ENCODE data around the gene ZBTB8A. TPM values are rescaled to one million over a fixed set of nuclear protein-coding genes. Genes with fewer than 3 reads are reported as not detected.
A peak's percentile ranks its signal among the peaks of the same experiment; 100 is the strongest.
"Not testable (repeated sequence)": the region's sequence is repeated elsewhere in the genome, so short reads cannot be mapped to it uniquely, and the experiment has no call there.

ZBTB8A gene
- total and polyA plus RNA-seq, 12 donors, result 1.7 to 3.8 (median 3.0) TPM

DNA sequence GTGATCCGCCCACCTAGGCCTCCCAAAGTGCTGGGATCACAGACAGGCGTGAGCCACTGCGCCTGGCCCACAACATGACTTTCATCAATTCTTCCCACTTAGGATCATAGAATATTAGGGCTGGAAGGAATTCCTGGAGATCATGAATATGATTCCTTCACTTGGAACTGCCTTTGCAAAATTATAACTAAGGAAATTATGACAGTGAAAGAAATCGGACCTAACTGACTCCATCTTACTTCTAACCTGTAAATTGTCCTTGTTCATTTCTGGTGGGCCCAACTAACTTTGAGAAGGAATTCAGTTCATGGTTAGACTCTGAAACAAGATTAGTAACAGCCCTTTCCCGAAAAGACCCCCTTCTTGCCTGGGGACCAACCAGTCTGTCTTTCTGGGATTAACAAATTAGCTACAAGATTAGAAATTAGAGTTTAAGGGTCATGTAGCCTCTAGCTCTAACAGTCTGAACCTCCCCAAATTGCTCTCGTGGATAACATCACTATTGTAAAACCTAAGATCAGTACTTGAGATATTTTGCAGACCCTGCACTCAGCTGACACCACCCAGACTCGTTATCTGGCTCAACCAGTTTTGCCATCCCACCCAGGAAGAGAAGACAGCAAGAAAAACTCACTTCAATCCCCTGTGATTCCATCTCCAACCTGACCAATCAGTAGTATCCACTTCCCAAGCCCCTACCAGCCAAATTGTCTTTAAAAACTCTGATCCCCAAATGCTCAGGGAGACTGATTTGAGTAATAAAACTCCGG, 96.5 kb downstream of the ZBTB8A start:
- Histone ChIP-seq H3K36me3 (peaks cover 0 to 66% (median 11%) of the 10 kb centered on the region in 9 donors), H3K9me3 (no peaks in the 10 kb centered on the region), H3K27me3 (no peaks in the 10 kb centered on the region), H3K4me1 (peaks cover 0 to 7% (median 0%) of the 10 kb centered on the region in 9 donors), H3K27ac (no peak overlapping the region), H3K4me3 (no peak overlapping the region)
- 90 to 95% methylated on average over 8 of the region's 8 CpGs for WGBS, 2 donors
- TF ChIP-seq, protein P1, sequence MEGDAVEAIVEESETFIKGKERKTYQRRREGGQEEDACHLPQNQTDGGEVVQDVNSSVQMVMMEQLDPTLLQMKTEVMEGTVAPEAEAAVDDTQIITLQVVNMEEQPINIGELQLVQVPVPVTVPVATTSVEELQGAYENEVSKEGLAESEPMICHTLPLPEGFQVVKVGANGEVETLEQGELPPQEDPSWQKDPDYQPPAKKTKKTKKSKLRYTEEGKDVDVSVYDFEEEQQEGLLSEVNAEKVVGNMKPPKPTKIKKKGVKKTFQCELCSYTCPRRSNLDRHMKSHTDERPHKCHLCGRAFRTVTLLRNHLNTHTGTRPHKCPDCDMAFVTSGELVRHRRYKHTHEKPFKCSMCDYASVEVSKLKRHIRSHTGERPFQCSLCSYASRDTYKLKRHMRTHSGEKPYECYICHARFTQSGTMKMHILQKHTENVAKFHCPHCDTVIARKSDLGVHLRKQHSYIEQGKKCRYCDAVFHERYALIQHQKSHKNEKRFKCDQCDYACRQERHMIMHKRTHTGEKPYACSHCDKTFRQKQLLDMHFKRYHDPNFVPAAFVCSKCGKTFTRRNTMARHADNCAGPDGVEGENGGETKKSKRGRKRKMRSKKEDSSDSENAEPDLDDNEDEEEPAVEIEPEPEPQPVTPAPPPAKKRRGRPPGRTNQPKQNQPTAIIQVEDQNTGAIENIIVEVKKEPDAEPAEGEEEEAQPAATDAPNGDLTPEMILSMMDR (IDR thresholded peaks at IDR 0.05), result no peak
- ATAC-seq, result no peak
- no peak for DNase-seq
- intact Hi-C loops (cut with DNase I), result no loop called here

DNA sequence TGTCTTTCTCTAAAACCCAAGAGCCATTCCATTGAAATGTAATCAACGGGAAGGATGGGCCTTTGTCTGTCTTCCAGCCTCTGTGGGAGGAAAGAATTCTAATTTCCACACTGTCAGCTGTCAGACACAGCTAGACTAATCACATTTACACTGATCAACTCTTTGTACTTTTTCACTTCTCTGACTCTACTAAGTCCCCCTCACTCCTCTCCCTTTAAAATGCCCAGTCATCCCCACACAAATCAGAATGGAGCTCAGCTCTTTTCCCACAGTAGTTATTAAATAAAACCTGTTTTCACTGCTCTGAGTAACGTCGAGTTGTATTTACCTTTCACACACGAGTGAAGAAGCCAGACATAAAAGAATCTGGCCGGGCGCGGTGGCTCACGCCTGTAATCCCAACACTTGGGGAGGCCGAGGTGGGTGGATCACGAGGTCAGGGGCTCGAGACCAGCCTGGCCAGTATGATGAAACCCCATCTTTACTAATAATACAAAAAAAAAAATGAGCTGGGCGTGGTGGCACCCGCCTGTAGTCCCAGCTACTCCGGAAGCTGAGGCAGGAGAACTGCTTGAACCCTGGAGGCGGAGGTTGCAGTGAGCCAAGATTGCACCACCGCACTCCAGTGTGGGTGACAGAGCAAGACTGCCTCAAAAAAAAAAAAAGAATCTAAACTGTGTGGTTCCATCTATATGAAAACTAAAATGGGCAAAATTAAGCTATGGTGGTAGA, 97.9 kb downstream of the ZBTB8A start:
- H3K4me1 ChIP-seq, result peaks cover 0 to 7% (median 0%) of the 10 kb centered on the region in 9 donors
- peaks cover 0 to 52% (median 10%) of the 10 kb centered on the region in 9 donors for H3K36me3 ChIP-seq
- H3K27me3 ChIP-seq, result no peaks in the 10 kb centered on the region
- no peak overlapping the region for H3K4me3 ChIP-seq
- peak overlapping the region in 1 of 10 donors; percentile 7 for H3K27ac ChIP-seq
- H3K9me3 ChIP-seq, result no peaks in the 10 kb centered on the region
- intact Hi-C loops (cut with DNase I), result no loop called here
- TF ChIP-seq, protein P1 (IDR thresholded peaks at IDR 0.05), result no peak
- DNase-seq (no peak), ATAC-seq (no peak)
- WGBS, 2 donors, result 86 to 90% methylated on average over 16 of the region's 16 CpGs

DNA sequence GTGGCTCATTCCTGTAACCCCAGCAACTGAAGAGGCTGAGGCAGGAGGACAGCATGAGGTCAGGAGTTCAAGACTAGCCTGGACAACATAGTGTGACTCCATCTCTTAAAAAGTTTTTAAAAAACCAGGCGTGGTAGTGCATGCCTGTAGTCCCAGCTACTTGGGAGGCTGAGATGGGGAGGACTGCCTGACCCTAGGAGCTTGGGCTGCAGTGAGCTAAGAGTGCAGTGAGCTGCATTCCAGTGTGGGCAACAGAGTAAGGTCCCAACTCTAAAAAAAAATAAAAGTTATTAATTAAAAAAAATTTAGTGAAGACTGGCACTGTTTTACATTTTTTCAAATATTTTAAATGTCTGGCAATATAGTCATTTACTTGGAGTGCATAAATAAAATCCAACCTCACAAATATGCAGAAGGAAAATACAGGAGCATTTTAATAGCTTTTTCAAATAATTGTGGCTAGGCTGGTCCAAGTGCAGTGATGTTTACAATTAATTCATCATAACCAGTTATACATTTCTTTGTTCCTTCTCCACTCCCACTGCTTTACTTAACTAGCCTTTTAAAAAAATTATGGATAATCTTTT, 100.4 kb downstream of the ZBTB8A start:
- DNase-seq, result no peak
- no peaks in the 10 kb centered on the region for H3K27me3 ChIP-seq
- ATAC-seq, result no peak
- intact Hi-C loops (cut with DNase I), result no loop called here
- peaks cover 0 to 7% (median 0%) of the 10 kb centered on the region in 9 donors for H3K4me1 ChIP-seq
- 92 to 94% methylated on average over 1 of the region's 1 CpG for WGBS, 2 donors
- TF ChIP-seq, protein P1 (IDR thresholded peaks at IDR 0.05), result no peak
- H3K4me3 ChIP-seq, result no peak overlapping the region
- no peak overlapping the region for H3K27ac ChIP-seq
- peaks cover 0 to 27% (median 0%) of the 10 kb centered on the region in 9 donors for H3K36me3 ChIP-seq
- no peaks in the 10 kb centered on the region for H3K9me3 ChIP-seq

DNA sequence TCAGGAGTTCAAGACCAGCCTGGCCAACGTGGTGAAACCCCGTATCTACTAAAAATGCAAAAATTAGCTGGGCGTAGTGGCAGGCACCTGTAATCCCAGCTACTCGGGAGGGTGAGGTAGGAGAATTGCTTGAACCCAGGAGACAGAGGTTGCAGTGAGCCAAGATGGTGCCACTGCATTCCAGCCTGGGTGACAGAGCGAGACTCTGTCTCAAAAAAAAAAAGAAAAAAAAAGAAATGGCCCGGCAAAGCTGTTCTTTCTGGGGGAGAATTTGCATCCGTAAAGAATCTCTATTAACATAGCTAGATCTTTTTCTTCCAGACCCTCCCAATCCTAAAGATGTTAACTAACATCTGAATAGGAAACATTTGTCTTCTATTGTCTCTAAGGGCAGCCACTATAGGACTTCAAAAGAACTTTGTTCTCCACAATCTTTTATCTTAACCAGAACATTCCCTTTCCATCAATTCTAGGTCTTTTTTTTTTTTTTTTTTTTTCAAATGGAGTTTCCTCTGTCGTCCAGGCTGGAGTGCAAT, 103.1 kb downstream of the ZBTB8A start:
- H3K4me1 ChIP-seq; H3K27ac ChIP-seq; H3K9me3 ChIP-seq; intact Hi-C loops (cut with DNase I); ATAC-seq; H3K4me3 ChIP-seq; H3K27me3 ChIP-seq; DNase-seq: not testable (repeated sequence)
- WGBS, 2 donors, result 75 to 83% methylated on average over 8 of the region's 8 CpGs
- H3K36me3 ChIP-seq, result peaks cover 0 to 32% (median 0%) of the 10 kb centered on the region in 9 donors
